WTC11 (cell line): ENCODE results near the gene HAGHL. TPM values are rescaled to one million over a fixed set of nuclear protein-coding genes. Genes with fewer than 3 reads are reported as not detected.

Source experiments
- ATAC-seq: fragments of 200-7000 bp; cut with Tn5 transposase; 2 replicates; pipeline ENCODE4 v1.10.0; 2021; ENCODE audit warnings: mild to moderate bottlenecking, moderate library complexity
- CTCF ChIA-PET: fragments of 300-600 bp; sonication (Branson Sonifier 250); formaldehyde crosslinking; loops from one replicate; lab custom pipeline; 2021; ENCODE audit warnings: antibody characterized with exemption; lab: Charles Lee
- POLR2A ChIA-PET: fragments of 350-600 bp; sonication (Branson Sonifier 250); formaldehyde crosslinking; loops from one replicate; lab custom pipeline; 2021; ENCODE audit warnings: antibody characterized with exemption; lab: Charles Lee
- DNase-seq: peaks from one replicate; pipeline ENCODE4 v3.0.0; 2021; ENCODE audit warnings: low spot score
- H3K27ac Mint-ChIP-seq: 2 replicates; pipeline ENCODE4 v1.8.0; 2021; ENCODE audit warnings: mixed read lengths
- H3K27me3 Mint-ChIP-seq: 2 replicates; pipeline ENCODE4 v1.8.0; 2021; ENCODE audit warnings: low read depth, mild to moderate bottlenecking, moderate library complexity, mixed read lengths
- H3K36me3 Mint-ChIP-seq: 2 replicates; pipeline ENCODE4 v1.8.0; 2021; ENCODE audit warnings: mixed read lengths
- H3K4me1 Mint-ChIP-seq: 2 replicates; pipeline ENCODE4 v1.8.0; 2022; ENCODE audit warnings: mixed read lengths
- H3K4me3 Mint-ChIP-seq: 2 replicates; pipeline ENCODE4 v1.8.0; 2021; ENCODE audit warnings: mild to moderate bottlenecking, moderate library complexity, mixed read lengths
- H3K9me3 Mint-ChIP-seq: 2 replicates; pipeline ENCODE4 v1.8.0; 2021; ENCODE audit warnings: mixed read lengths
- CDX4 ChIP-seq: fragments of 250-450 bp; sonication (Bioruptor Pico); IDR thresholded peaks from 2 replicates; pipeline ENCODE4 v1.9.0; 2021; ENCODE audit warnings: moderate library complexity, mild to moderate bottlenecking, inconsistent platforms, borderline replicate concordance
- CTCF ChIP-seq: fragments of 200-600 bp; IDR thresholded peaks from 2 replicates; pipeline ENCODE4 v1.8.0; 2022; ENCODE audit warnings: antibody characterized with exemption
- ELF4 ChIP-seq: sonication (generic); formaldehyde crosslinking; IDR thresholded peaks from 2 replicates; pipeline ENCODE4 v1.8.1; 2022; ENCODE audit warnings: low read depth, mild to moderate bottlenecking, moderate library complexity, missing genetic modification reagents
- FOXP1 ChIP-seq: sonication (generic); formaldehyde crosslinking; IDR thresholded peaks from 2 replicates; pipeline ENCODE4 v1.8.0; 2022; ENCODE audit warnings: missing genetic modification reagents, mild to moderate bottlenecking, moderate library complexity, borderline replicate concordance
- GTF2I ChIP-seq: fragments of 250-450 bp; sonication (Bioruptor Pico); conservative IDR thresholded peaks from 2 replicates; pipeline ENCODE4 v1.4.0; 2021; ENCODE audit warnings: mild to moderate bottlenecking
- IRF1 ChIP-seq: sonication (generic); formaldehyde crosslinking; IDR thresholded peaks from 2 replicates; pipeline ENCODE4 v1.8.0; 2023; ENCODE audit warnings: missing genetic modification reagents
- JAZF1 ChIP-seq: fragments of 250-450 bp; sonication (Bioruptor Pico); IDR thresholded peaks from 2 replicates; pipeline ENCODE4 v1.9.0; 2021; ENCODE audit warnings: moderate library complexity, mild to moderate bottlenecking, inconsistent platforms
- MAX ChIP-seq: sonication (generic); formaldehyde crosslinking; IDR thresholded peaks from 2 replicates; pipeline ENCODE4 v1.8.0; 2022; ENCODE audit warnings: mild to moderate bottlenecking, missing genetic modification reagents
- NFE2L1 ChIP-seq: sonication (generic); formaldehyde crosslinking; IDR thresholded peaks from 2 replicates; pipeline ENCODE4 v1.8.1; 2023; ENCODE audit warnings: missing genetic modification reagents
- NFYB ChIP-seq: sonication (generic); formaldehyde crosslinking; conservative IDR thresholded peaks from 2 replicates; pipeline ENCODE4 v1.8.0; 2022; ENCODE audit warnings: low read depth, missing genetic modification reagents
- NR1H2 ChIP-seq: sonication (generic); formaldehyde crosslinking; IDR thresholded peaks from 2 replicates; pipeline ENCODE4 v1.9.0; 2021; ENCODE audit warnings: mild to moderate bottlenecking, moderate library complexity, missing genetic modification reagents
- NR3C1 ChIP-seq: sonication (generic); formaldehyde crosslinking; conservative IDR thresholded peaks from 2 replicates; pipeline ENCODE4 v1.8.1; 2023; ENCODE audit warnings: low read depth, mild to moderate bottlenecking, missing genetic modification reagents
- OVOL2 ChIP-seq: fragments of 250-450 bp; sonication (Bioruptor Pico); IDR thresholded peaks from 2 replicates; pipeline ENCODE4 v1.9.0; 2021; ENCODE audit warnings: mild to moderate bottlenecking, borderline replicate concordance
- PRRX2 ChIP-seq: fragments of 250-450 bp; sonication (Bioruptor Pico); IDR thresholded peaks from 2 replicates; pipeline ENCODE4 v1.8.0; 2021; ENCODE audit warnings: mild to moderate bottlenecking
- TEAD1 ChIP-seq: sonication (generic); formaldehyde crosslinking; IDR thresholded peaks from 2 replicates; pipeline ENCODE4 v1.8.0; 2022; ENCODE audit warnings: mild to moderate bottlenecking, missing genetic modification reagents
- ZBTB21 ChIP-seq: sonication (generic); formaldehyde crosslinking; IDR thresholded peaks from 2 replicates; pipeline ENCODE4 v1.8.1; 2023; ENCODE audit warnings: mild to moderate bottlenecking, missing genetic modification reagents, borderline replicate concordance
- ZBTB43 ChIP-seq: sonication (generic); formaldehyde crosslinking; IDR thresholded peaks from 2 replicates; pipeline ENCODE4 v1.8.1; 2023; ENCODE audit warnings: mild to moderate bottlenecking, missing genetic modification reagents
- ZNF219 ChIP-seq: sonication (generic); formaldehyde crosslinking; IDR thresholded peaks from 2 replicates; pipeline ENCODE4 v1.8.0; 2023; ENCODE audit warnings: missing genetic modification reagents, mild to moderate bottlenecking, borderline replicate concordance
- ZNF263 ChIP-seq: sonication (generic); formaldehyde crosslinking; IDR thresholded peaks from 2 replicates; pipeline ENCODE4 v1.8.1; 2022; ENCODE audit warnings: low read depth, mild to moderate bottlenecking, moderate library complexity, missing genetic modification reagents
- total RNA-seq: library from RNA; stranded (reverse); gene quantifications from 3 replicates; pipeline ENCODE4 v1.2.3, GENCODE V29; 2021
- TF ChIP-seq, protein P1 (sequence below): sonication (generic); formaldehyde crosslinking; IDR thresholded peaks from 2 replicates; pipeline ENCODE4 v1.8.1; 2022; ENCODE audit warnings: mild to moderate bottlenecking, moderate library complexity, missing genetic modification reagents
- TF ChIP-seq, protein P2 (sequence below): sonication (generic); formaldehyde crosslinking; IDR thresholded peaks from 2 replicates; pipeline ENCODE4 v1.8.1; 2022; ENCODE audit warnings: missing genetic modification reagents, borderline replicate concordance
- TF ChIP-seq, protein P3 (sequence below): sonication (generic); formaldehyde crosslinking; IDR thresholded peaks from 2 replicates; pipeline ENCODE4 v1.8.1; 2023; ENCODE audit warnings: mild to moderate bottlenecking, missing genetic modification reagents, borderline replicate concordance

The HAGHL gene
- total RNA-seq, 1 experiment from 2014 or later, result 41.7 TPM

- TF ChIP-seq CTCF (no peak), IRF1 (no peak), ZNF263 (CRISPR knock-in tag) (no peak), JAZF1 (CRISPR knock-in tag) (no peak), ELF4 (CRISPR knock-in tag) (no peak), NR3C1 (CRISPR knock-in tag) (no peak), TEAD1 (peak; percentile 59; the same call in 1 of the 2 replicates), ZNF219 (0 out of 2 replicates have a peak, but pooled peaks have one; percentile 47), MAX (CRISPR knock-in tag) (peak; percentile 83; the same call in 1 of the 2 replicates), CDX4 (CRISPR knock-in tag) (no peak), OVOL2 (CRISPR knock-in tag) (no peak)
- TF ChIP-seq, protein P1, sequence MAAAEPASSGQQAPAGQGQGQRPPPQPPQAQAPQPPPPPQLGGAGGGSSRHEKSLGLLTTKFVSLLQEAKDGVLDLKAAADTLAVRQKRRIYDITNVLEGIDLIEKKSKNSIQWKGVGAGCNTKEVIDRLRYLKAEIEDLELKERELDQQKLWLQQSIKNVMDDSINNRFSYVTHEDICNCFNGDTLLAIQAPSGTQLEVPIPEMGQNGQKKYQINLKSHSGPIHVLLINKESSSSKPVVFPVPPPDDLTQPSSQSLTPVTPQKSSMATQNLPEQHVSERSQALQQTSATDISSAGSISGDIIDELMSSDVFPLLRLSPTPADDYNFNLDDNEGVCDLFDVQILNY, result no peak
Measured at GRCh38 chr16:728131-728889, 1.4 kb downstream of the HAGHL start (continued).

DNA sequence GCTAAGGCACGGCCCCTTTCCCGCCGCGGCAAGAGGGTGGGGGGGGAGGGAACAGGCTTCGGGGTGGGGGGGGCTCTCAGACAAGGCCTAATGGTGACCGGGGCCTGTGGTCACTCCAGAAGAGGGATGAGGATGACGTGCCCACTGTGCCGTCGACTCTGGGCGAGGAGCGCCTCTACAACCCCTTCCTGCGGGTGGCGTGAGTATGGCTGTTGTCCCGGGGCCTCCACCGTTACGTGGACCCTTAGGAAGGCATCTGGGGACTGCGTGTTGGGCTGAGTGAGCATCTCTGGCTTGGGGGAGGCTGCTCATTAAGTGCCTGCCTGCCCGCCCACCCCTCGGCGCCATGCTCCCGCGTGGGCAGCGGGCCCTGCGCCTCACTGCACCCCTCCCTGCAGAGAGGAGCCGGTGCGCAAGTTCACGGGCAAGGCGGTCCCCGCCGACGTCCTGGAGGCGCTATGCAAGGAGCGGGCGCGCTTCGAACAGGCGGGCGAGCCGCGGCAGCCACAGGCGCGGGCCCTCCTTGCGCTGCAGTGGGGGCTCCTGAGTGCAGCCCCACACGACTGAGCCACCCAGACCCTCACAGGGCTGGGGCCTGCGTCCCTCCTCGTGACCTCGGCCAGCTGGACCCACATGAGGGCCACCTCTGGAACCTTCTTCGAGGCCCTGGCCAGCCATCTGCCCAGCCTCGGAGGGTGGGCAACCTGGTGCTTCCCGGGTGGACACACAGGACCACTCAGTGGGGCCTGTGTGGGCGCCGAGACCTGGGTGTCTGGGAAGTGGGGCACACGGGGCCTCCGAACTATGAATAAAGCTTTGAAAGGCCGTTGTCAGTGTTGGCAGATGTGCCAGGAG, 2.2 kb downstream of the HAGHL start:
- CTCF ChIA-PET, result interaction anchor here (0.7 to 6.9 kb wide), 8 partner anchors 8 to 416 kb away, joined by 3 to 90 read pairs (median 5); partner anchors contain the start of genes ANTKMT, CIAO3 and METRN
- Mint-ChIP-seq H3K27me3 (peaks cover 2% of the 10 kb centered on the region; the same call in 1 of the 2 replicates), H3K4me1 (no peaks in the 10 kb centered on the region), H3K27ac (no peak overlapping the region), H3K9me3 (no peaks in the 10 kb centered on the region), H3K36me3 (no peaks in the 10 kb centered on the region; the same call in 1 of the 2 replicates), H3K4me3 (peak overlapping the region; percentile 64)
- ATAC-seq (no peak), DNase-seq (no peak)
- POLR2A ChIA-PET, result interaction anchor here (1.0 to 1.4 kb wide), 3 partner anchors 8 to 60 kb away, joined by 3 to 6 read pairs (median 3); partner anchors contain the start of genes ANTKMT and CHTF18
- TF ChIP-seq GTF2I (CRISPR knock-in tag) (no peak), NFYB (CRISPR knock-in tag) (no peak), NR1H2 (CRISPR knock-in tag) (no peak), ZBTB43 (no peak), NFE2L1 (CRISPR knock-in tag) (no peak), PRRX2 (CRISPR knock-in tag) (no peak), ZBTB21 (0 out of 2 replicates have a peak, but pooled peaks have one; percentile 25), FOXP1 (CRISPR knock-in tag) (0 out of 2 replicates have a peak, but pooled peaks have one; percentile 19)
- TF ChIP-seq, protein P2, sequence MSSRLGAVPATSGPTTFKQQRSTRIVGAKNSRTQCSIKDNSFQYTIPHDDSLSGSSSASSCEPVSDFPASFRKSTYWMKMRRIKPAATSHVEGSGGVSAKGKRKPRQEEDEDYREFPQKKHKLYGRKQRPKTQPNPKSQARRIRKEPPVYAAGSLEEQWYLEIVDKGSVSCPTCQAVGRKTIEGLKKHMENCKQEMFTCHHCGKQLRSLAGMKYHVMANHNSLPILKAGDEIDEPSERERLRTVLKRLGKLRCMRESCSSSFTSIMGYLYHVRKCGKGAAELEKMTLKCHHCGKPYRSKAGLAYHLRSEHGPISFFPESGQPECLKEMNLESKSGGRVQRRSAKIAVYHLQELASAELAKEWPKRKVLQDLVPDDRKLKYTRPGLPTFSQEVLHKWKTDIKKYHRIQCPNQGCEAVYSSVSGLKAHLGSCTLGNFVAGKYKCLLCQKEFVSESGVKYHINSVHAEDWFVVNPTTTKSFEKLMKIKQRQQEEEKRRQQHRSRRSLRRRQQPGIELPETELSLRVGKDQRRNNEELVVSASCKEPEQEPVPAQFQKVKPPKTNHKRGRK (CRISPR knock-in tag), result no peak
- TF ChIP-seq, protein P3, sequence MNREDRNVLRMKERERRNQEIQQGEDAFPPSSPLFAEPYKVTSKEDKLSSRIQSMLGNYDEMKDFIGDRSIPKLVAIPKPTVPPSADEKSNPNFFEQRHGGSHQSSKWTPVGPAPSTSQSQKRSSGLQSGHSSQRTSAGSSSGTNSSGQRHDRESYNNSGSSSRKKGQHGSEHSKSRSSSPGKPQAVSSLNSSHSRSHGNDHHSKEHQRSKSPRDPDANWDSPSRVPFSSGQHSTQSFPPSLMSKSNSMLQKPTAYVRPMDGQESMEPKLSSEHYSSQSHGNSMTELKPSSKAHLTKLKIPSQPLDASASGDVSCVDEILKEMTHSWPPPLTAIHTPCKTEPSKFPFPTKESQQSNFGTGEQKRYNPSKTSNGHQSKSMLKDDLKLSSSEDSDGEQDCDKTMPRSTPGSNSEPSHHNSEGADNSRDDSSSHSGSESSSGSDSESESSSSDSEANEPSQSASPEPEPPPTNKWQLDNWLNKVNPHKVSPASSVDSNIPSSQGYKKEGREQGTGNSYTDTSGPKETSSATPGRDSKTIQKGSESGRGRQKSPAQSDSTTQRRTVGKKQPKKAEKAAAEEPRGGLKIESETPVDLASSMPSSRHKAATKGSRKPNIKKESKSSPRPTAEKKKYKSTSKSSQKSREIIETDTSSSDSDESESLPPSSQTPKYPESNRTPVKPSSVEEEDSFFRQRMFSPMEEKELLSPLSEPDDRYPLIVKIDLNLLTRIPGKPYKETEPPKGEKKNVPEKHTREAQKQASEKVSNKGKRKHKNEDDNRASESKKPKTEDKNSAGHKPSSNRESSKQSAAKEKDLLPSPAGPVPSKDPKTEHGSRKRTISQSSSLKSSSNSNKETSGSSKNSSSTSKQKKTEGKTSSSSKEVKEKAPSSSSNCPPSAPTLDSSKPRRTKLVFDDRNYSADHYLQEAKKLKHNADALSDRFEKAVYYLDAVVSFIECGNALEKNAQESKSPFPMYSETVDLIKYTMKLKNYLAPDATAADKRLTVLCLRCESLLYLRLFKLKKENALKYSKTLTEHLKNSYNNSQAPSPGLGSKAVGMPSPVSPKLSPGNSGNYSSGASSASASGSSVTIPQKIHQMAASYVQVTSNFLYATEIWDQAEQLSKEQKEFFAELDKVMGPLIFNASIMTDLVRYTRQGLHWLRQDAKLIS (CRISPR knock-in tag), result no peak
